ENCODE data around the gene SPAG8.
A peak's percentile ranks its signal among the peaks of the same experiment; 100 is the strongest.

SPAG8 gene

DNA sequence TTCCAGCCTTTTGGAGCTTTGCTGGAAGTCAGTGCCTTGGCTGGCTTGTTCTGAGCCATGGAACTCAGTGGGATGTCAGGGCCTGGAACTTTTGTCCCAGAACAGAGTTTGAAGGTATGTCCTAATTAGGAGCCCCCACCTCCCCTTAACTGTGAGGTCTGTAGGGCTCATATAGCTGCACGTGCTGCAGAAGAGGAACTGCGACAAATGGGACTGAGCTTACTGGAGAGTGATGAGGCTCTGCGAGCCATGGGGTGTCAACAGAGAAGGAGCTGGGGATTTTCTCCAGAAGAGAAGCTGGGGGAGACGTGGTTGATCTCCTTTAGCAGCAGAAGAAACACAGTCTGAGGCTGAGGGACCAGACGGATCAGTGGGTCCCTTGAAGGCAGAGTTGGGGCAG is 27.9 kb upstream of the SPAG8 start:
- DNase-seq (ENCODE audit: low read depth): no peak

DNA sequence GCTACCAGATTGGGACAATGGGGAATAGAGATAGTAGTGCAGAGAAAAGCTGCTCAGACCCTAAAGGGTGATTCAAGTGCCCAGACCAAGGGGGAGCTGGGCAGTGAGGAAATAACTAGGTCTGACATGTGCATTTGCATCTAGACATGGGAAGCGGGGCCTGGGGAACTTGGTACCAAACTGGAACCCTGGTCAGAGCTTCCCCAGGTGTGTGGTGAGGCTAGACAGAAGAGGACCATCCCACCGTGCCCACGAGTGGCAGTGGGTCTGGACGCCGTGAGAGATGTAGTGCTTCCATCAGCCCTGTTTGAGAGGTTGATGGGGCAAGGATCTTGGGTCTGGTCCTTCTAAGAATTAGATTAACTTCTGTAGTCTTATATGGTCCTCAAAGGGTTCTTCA is 24.5 kb upstream of the SPAG8 start:
- no peak for DNase-seq (ENCODE audit: low read depth)

DNA sequence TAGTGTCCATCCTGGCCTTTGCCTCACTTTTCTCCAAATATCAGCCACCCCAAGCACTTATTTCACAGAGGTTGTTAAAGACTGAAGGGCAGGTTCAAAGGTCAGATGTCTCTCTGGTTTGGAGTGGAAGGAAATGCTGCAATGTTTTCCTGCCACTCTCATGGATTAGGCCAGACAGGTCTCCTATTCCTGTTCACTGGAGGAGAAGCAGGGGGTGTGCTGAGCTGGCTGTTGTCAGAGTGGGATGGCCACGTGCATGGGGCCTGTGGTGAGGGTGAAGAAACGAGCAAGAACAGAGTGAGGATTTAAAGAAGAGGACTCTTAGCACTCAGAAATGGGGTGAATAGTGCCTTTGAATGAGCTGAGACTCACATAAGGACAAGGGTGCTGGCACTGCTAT is 23.7 kb upstream of the SPAG8 start:
- no peak for DNase-seq (ENCODE audit: low read depth)

DNA sequence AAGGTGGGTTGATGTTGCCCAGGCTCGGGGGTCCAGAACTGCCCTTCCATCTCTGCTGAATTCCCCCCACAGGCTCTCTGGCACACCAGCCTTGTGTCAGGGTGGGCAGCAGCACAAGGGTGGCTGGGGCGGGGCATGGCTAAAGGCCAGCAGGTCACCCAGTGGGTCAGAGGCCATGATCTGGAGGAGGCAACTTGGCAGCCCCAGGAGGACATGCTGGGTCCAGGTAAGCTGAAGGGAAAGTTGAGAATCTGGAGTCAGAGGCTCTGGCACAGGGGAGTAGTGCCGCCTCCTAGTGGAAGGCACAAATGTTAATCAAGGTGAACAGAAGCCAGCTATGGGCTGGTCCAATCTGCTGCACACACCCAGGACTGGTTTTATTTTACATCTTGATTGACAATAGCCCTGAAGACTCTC is 23.2 kb upstream of the SPAG8 start:
- DNase-seq (ENCODE audit: low read depth): no peak

DNA sequence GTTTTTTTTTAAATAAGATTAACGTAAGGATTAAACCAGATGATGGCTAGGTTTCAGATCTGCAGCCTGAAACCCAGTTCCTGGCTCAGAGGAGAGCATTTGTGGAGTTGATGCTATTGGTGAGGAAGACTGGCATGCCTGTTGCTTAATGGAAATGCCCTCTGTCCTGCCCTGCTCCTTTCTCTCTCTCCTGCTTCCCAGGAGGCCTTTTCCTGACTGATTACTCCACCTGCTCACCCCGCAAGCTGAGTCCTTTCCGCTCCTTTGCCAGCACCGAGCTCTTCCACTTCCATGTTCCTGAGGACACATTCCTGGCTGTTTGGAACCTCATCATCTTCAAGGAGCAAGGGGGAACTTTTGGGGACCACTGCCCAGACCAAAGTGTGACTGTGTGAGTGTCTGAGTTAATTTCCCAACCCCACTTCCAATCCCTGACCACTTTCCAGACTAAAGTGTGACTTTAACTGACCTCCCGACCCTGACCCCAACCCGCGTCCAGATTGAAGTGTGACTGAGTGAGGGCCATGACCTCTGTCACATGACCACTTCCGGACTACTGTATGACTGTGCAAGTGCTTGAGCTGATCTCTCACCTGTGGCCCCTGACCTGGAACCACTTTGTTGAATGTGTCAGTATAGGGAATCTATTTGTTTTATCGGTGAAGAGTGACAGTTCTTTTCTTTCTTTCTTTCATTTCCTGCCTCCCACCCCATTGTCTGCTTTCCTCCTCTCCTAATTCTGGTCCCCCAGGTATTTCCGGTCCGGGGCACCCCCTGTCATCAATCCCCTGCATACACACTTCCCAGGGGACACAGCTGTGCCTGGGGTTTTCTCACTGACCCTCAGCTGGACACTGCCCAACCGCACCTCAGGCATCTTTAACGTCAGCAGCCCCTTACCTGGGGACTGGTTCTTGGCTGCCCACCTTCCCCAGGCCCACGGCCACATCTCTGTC is 22.5 kb upstream of the SPAG8 start:
- DNase-seq (ENCODE audit: low read depth): no peak

DNA sequence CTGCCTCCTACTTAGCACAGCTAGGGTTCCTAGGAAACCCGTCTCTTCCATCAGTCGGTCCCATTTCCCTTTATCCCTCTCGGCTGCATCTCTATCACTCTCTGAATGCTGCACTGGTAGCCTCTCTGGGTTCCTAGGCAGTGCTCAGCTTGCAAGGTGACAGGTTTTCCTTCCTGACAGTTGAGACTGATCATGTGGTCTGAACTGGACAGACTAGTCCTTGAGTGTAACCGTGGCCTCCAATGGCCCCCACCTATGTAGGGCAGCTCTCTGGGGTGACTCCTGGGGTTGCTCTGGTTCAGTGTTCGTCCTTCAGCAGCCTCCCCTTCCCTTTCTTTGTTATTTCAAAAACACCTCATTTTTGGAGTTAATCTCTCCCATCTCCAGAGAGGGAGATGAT is 20.8 kb upstream of the SPAG8 start:
- no peak for DNase-seq (ENCODE audit: low read depth)

DNA sequence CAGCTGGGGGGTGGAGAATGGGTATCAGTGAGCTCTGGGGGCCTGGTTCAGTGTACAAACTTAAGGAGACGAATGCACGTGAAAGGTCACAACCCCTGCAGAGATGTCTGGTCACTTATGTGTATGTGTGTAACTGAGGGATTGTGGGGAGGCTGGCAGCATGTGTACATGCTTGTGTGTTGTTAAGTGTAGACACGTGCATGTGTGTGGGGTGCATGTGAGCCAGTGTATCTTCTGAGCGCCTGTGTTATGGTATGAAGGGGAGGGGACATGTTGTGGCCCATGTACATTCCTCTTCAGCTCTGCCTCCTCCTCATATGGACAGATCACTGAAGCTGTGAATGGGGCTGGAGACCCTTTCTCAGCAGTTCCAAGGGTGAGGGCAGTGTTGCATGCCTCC is 19.0 kb upstream of the SPAG8 start:
- DNase-seq (ENCODE audit: low read depth): no peak

DNA sequence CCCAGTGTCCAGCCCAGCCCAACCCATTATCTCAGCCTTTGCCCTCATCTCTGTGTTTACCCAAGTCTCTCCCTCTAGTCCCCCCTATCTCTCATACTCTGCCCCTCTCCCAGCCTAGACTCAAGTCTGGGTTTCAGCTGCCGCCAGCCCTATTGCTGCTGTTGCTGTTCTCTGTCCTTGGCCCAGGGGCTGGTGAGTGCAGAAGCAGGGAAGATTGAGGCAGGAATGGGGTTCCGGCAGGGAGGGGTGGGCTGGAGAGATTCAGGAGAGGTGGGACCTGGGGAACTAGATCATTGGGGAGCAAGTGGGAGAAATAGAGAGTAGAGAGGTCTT is 17.7 kb upstream of the SPAG8 start:
- DNase-seq (ENCODE audit: low read depth): no peak

DNA sequence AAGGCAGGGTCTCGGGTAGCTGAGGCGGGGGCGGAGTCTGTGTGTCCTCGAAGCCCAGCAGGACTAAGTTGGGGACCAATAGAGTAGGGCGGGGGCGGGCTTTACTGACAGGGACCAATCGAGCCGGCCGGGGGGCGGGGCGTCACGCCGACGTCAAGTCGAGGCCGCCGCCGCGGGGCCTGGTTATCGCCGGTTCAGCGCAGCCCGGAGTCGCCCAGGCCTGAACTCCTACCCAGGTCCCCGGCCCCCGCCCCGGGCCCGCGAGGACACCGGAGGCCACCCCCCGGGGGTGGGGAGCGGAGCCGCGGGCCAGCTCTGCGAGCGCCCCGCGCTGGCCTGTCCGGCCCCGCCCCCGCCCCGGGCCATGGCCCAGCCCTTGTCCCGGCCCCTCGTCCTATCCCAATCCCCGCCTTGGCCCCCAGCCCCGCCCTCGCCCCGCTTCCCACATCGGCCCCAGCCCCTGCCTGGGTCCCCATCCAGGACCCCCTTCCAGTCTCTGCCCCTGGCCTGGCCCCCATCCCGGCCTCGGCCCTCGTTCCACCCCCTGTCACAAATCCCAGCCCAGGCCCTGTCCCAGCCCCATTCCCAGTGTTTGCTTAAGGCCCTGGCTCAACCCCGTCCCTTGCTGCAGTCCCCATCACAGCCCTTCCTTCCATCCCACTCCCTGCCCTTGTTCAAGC is 17.2 kb upstream of the SPAG8 start, which contains the start of gene TMEM8B:
TMEM8B (plus strand) TSS at position 145 of the 680 bp plus-strand sequence; CDS start at position 365, 220 bp downstream.
- peak; percentile 69 for DNase-seq (ENCODE audit: low read depth)

DNA sequence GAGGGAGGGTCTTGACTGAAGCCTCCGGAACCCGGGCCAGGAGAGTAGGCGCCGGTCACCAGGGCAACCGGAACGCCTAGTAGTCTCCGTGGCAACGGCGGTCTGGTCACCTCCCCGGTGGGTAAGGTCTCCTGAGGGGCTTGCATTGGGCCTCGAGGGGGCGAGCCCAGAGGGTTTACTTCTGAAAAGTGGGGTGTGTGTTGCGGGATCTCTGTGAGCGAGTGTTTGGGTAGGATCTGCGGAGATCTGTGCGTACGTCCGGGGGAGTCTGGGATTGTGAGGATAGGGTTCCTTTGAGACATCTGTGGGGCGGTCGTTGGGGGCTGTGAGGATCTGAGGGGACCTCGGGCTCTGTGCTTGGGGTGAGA is 16.6 kb upstream of the SPAG8 start, which contains the start of gene FAM221B:
FAM221B (minus strand) TSS at position 17 of the 368 bp plus-strand sequence. CDS start 2,571 bp downstream, outside the sequence.
- DNase-seq (ENCODE audit: low read depth): no peak

DNA sequence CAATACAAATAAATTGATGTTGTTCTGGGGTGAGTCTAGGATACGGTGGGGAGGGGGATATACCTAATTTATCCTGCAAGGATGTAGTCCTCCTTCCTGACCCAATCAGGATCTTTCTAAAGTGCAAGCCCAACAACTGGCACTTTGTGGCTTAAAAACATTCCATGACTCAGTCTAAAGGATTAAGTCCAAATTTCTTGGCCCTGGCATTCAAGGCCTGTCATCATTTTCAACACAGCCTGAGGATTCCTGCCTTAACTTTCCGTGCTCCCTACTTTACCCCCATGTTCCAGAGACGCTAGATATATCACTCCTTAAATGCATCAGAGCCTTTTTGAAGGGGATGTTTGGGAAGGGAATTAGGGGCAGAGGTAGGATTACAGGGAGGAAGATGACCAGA is 15.4 kb upstream of the SPAG8 start:
- DNase-seq (ENCODE audit: low read depth): peak; percentile 63

DNA sequence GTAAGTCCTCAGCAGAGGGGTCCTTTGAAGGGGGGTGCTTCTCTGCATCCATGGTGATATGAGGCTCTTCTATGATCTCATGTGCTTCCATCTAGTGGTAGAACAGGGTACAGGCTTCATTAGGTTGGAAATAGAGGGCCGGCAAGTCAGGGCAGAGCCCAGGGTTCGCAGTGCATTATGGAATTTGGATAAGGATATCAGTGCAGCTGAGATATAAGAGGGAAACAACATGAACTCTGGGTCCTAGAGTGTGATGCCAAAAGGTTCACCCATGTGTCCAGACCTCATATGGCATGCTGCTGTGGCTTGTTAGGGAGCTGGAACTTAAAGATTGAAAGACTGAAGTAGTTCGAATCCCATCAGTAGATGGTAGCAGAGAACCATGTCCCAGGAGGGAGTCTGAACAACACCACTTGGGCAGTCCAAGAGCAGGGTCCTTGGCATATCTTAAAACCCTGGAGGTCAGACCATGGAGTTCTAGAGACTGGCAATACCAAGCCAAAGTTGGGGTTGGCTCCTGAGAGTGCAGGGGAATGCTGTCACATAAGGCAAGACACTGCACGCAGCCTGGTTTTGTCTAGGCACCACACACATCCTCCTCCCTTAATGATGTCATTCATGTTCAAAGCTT is 14.1 kb upstream of the SPAG8 start:
- DNase-seq (ENCODE audit: low read depth): peak; percentile 65

DNA sequence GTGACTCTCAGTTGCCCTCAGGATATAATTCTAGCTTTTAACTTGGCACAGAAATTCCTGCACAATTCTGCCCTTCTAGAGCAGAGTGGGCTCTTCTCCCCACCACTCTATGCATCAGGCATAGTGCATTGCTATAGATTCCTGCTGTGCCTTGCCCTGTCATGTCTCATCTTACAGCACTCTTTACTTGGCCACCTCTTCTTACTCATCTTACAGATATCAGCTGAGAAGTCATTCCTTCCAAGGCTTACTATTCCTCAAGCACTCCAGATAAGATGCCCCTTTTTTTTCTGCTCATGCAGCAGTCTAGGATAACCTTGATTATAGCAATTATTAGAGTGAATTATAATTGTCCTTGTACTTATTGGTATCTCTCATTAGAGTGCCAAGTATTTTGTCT is 10.9 kb upstream of the SPAG8 start:
- DNase-seq (ENCODE audit: low read depth): no peak

DNA sequence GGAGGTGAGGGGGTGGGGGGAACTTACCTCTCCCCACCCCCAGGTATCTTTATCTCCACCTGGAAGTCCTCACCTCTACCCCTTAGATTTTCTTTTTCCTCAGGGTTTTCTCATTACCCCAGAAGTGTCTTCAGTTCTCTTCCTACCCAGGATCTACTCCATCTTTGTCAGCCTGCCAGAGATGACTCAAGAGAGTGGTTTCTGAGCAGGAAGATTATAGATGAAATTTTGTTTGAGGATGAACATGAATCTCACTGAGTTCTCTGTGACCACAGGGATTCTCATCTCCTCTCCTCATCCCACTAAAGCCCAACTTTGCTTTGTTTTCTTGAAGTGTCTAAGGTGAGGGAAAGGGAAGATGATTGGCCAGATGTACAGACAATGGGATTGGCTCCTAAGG is 8.0 kb upstream of the SPAG8 start:
- DNase-seq (ENCODE audit: low read depth): no peak

DNA sequence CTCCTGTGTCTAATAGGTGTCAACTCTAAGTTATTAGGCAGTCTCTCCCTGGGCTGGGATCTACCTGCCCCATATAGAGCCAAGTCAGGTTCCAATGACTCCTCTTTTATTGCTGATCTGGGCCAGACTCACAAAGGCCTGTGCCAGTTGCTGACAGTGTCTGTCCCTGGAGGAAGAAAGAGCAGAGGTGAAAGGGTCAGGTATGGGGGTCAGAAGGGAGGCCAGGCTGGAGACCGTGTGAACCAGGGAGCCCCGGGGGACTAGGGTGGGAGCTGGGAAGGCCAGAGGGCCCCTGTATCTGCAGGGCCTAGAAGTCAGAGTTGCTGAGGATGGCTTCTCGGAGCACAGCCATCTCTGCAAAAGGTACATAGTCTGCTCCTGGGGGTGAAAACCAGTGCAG is 6.3 kb upstream of the SPAG8 start:
- DNase-seq (ENCODE audit: low read depth): no peak

DNA sequence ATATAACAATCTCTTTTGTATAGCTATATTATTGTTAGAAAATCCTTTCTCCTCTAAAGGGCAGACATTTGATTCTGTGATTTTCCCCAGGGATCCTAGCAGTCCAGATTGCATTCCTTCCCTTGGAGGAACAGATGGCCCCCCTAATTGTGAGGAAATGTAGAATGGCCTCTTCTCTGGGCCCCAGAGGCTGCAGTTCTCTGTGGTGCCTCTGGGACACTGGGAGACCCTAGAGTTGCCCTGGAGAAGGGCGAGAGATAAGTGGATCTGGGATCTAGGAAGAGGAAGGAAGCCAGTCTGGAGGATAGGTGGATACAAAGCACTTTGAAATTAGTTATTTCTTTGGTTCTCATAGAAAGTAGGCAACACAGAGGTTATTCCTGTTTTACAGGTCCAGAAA is 4.6 kb upstream of the SPAG8 start:
- no peak for DNase-seq (ENCODE audit: low read depth)

DNA sequence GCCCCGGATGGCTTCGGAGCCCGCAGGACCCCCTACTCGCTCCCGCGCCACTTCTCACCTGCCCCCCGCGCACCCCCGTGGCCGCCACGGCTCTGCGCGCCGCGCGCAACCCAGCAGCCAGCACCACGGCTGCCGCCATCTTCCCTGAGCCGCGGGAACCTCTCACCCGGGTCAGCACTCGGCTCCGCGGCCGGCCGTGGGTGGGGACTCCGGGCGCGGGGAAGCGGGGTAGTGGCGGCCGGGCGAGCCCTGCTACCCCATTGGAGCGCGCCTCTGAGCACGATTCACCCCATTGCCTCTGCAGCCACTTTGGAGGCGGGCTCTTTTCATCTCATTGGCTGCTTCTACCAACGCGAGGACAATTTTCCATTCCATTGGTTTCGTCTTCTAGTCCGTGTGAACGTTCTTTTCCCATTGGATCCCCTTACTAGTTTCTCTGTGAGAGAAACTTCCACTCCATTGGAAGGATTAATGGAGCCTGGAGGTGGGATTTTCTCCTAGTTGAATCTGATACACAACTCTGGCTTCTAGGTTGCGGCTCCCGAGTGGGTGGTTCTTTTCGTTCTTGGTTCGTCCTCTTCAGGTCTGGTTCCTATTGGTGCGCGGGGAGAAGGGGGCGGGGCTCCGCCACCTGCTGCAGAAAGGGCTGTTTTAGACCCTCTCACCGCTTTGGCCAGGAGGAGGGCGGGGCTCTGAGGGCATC is 2.9 kb upstream of the SPAG8 start, which contains the start of gene HINT2:
HINT2 (minus strand) TSS at position 202 of the 703 bp plus-strand sequence; CDS start at position 139, 63 bp downstream.
- DNase-seq (ENCODE audit: low read depth): peak; percentile 99

DNA sequence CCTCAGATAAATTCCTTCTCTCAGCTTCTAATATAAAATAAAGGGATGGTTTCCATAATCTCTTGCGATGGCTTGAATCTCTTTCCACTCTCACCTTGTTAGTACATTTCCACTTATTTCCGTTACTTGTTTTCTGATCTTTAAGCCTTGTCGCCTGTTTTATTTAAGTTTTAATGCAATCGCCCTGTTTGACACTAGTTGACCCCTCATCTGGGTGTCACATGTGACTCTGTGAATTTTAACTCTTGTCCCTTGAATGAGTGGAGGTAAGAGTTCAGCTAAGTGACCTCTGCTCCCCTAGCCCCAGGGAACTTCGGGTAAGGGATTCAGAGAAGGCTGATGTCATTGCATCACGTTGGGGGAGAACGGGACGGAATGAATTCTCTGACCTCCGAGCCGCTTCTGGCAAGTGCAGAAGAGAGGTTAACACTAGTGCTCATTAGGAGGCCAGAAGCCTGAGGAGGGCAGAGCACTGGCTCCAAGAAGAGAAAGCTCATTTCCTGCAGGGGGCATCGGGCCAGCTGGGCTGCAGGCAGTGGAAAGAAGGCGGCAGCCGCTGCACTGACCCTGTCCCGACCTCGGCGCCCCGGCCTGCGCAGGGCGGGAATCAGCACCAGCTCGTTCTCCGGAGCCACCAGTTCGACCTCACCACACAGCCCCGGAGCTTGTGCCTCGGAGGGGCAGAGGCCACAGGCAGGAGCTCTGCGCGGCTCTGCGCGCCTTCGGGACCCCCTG is 2.2 kb upstream of the SPAG8 start:
- DNase-seq (ENCODE audit: low read depth): peak; percentile 53

DNA sequence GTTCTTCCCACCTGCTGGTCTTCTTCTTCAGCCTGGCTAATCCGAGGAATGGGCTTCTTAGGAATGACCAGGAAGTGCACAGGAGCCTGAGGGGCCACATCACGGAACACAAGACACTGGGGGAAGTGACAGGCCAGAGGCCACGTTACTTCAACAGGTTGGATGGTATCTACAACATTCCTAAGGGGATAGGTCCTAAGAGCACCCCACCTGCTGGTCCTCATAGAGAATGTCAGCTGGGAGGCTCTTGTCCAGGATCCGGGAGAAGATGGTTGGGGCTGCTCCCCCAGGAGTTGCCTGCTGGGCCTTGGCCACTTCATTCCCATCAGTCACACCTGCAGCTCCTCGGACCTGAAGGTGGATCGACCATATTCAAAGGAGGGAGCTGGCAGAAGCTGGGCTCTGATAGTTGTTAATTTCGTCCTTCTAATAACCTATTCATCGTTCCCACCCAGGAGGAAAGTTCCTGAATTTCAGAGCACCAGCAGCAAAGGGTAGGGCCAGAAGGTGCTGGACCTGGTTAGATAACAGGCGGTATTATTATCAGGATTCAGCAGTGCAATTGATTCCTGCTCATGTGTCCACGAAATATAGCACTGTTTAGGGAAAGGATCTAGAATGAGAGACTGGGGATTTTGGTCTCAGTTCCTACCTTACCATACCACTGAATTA is 1.5 kb upstream of the SPAG8 start:
- no peak for DNase-seq (ENCODE audit: low read depth)

DNA sequence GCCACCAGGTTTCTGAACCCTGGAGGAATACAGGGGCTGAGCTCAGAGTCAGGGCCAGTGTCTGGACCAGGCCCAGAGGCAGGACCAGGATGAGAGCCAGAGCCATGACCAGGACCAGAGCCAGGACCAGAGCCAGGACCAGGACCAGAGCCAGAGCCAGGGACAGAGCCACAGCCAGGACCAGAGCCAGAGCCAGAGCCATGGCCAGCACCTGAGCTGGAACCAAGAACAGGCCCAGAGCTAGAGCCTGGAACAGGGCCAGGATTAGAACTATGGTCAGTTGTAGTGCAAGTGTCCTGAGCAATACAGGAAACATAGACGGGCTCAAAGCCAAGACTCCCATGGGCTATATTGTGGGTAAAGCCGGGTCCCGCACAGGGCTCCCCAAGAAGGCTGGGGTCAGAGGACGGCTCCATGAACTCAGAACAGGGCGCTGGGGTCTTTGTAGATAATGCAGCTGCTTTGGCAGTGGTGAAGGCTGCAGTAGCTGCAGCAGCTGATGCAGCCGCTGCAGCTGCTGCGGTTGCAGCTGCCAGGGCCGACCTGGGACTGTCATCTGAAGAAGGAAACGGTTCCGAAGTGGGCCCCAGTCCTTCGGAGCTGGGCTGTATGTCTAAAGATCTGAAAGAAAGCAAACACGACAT is 559 bp downstream of the SPAG8 start:
- no peak for DNase-seq (ENCODE audit: low read depth)
